NCI-H1436 (cell line): Measurements from ENCODE around the gene CDC14A.
"Not testable (repeated sequence)": the region's sequence is repeated elsewhere in the genome, so short reads cannot be mapped to it uniquely, and the experiment has no call there.

Experiments
- DNase-seq: peaks from one replicate; lab custom pipeline; 2025; lab: John Stamatoyannopoulos, UW

The CDC14A gene

DNA sequence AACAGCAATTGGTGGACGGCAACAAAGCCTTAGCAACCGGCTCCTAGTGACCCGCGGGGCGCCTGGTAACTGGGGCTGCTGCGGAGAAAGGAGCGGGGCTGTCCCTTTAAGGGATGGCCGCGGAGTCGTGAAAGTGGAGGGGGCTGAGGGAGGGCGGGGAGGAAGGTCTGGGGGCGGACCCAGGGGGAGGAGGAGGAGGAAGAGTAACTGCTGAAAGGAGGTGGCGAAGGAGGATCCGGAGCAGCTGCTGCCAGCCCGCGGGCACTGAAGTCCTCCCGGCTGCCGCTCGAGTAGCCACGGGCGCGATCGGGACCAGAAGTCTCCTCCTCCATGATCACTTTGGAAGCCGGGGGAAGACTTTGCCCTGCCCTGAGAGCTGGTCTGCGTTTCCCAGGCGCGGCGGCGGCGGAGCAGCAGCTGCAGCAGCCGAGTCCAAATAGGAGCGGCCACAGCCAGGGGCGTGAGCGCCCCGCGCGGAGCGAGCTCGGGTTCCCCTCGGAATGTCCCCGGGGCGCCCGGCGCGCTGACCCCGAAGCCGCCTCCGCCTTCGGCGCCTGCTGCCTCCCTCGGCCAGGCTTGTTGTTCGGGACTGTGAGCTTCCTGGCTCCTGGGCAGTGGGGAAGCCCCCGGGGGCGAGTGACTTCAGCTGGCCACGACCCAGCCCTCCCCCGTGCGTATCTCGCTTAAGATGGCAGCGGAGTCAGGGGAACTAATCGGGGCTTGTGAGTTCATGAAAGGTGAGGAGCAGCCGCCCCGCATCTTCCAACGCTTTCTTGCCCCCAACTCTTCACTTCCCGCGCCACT, at the start of gene CDC14A:
Gene CDC14A, plus strand, starts transcription at position 240 of the 804 bp plus-strand sequence. Its CDS starts 449 bp downstream, at position 689.
- peak; percentile 85 for DNase-seq

- DNase-seq, result no peak
These were observed 49.6 kb upstream of the CDC14A start for GRCh38 chr1:100302739-100303138.

DNA sequence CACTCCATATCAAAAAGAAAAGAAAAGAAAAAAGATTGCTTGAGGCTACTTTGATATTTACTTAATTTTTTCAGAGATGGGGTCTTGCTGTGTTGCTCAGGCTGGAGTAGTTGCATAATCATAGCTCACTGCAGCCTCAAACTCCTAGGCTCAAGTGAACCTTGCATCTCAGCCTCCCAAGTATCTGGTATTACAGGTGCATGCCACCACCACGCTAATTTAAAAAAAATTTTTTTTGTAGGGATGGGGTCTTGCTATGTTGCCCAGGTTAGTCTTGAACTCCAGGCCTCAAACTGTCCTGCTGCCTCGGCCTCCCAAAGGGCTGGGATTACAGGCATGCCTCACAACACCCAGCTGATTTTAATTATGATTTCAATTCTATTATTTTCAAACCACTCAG, 48.1 kb upstream of the CDC14A start:
- DNase-seq, result no peak

GRCh38 chr1:100304921-100305320, 47.4 kb upstream of the CDC14A start:
- no peak for DNase-seq

- DNase-seq, result no peak
These were observed 46.4 kb upstream of the CDC14A start for GRCh38 chr1:100305954-100306353.

DNA sequence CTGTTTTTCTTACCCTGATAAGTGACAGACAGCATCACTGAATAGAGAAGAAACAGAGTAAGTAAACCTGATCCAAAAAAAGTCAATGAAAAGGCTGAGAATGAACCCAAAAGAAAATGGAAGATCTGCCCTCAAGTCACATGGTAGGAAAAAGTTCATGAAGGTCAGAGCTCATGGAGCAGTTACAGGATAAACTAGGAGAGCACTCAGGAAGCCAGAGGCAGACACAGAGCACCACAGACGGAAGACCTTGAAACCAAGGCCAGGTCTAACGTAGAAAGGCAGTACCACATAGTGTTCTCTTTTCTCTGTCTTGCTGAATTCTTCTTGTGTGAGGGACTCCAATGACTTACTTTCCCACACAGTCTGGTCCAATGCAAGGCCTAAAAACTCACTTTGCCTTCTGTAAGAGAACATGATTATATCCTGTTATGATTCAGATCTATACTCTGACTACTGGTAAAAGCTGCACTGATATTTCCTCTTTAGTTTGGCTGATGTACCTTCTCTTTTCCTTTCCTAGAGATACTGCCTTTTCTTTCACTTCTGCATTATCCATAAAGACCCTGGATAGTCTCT, 45.5 kb upstream of the CDC14A start:
- DNase-seq, result no peak

- DNase-seq, result no peak
These were observed 43.5 kb upstream of the CDC14A start for GRCh38 chr1:100308777-100309176.

DNA sequence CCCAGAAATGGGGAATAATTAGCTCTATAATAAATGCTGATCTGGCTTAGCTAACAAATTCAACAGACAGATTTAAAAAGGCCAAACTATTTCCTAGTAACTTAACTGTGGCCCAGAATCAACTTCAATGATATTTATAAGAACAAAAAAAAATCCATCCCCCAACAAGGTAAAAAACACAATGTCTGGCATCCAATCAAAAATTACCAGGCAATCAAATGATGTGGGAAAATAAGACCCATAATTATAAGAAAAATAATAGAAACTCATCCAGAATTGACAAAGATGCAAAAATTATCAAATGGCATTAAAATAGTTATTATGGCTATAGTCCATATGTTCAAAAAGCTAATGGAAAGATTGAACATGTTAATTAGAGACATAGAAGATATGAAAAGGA, 42.4 kb upstream of the CDC14A start:
- no peak for DNase-seq

- DNase-seq, result no peak
These were observed 38.9 kb upstream of the CDC14A start for GRCh38 chr1:100313382-100313781.

GRCh38 chr1:100316622-100317021, 35.7 kb upstream of the CDC14A start:
- DNase-seq, result no peak

DNA sequence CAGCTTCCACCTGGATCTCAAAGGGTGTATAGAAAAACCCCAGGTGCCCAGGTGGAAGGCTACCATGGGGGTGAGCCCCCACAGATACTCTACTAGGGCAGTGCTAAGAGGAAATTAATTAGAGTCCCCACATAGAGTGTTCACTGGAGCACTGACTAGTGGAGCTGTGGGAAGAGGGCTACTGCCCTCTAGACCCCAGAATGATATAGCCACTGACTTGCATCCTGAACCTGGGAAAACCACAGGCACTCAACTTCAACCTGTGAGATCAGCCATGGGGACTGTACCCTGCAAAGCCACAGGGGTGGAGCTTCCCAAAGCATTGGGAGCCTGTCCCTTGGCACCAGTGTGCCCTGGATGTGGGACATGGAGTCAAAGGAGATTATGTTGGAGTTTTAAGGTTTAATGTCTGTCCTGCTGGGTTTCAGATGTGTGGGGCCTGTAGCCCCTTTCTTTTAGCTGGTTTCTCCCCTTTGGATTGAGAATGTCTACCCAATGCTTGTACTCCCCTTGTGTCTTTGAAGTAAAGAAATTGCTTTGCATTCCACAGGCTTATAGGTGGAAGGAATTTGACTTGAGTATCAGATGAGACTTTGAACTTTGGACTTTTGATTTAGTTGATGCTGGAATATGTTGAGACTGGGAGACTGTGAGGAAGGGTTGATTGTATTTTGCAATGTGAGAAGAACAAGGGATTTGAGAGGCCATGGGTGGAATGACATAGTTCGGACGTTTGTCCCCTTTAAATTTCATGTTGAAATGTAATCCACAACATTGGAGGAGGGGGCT, 31.8 kb upstream of the CDC14A start:
- no peak for DNase-seq

DNA sequence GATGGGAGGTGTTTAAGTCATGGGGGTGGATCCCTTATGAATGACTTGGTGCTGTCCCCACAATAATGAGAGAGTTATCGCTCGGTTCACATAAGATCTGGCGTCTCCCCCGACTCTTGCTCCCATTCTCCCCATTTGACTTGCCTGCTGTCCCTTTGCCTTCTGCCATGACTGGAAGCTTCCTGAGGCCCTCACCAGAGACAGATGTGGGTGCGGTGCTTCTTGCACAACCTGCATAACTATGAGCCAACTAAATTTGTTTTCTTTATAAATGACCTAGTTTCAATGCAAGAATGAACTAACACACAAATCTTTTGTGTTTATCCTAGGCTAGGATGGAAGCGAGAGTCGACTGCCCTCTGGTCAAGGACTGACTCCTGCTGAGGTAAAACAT, 31.2 kb upstream of the CDC14A start:
- DNase-seq, result no peak

- DNase-seq, result no peak
These were observed 30.8 kb upstream of the CDC14A start for GRCh38 chr1:100321506-100321905.

DNA sequence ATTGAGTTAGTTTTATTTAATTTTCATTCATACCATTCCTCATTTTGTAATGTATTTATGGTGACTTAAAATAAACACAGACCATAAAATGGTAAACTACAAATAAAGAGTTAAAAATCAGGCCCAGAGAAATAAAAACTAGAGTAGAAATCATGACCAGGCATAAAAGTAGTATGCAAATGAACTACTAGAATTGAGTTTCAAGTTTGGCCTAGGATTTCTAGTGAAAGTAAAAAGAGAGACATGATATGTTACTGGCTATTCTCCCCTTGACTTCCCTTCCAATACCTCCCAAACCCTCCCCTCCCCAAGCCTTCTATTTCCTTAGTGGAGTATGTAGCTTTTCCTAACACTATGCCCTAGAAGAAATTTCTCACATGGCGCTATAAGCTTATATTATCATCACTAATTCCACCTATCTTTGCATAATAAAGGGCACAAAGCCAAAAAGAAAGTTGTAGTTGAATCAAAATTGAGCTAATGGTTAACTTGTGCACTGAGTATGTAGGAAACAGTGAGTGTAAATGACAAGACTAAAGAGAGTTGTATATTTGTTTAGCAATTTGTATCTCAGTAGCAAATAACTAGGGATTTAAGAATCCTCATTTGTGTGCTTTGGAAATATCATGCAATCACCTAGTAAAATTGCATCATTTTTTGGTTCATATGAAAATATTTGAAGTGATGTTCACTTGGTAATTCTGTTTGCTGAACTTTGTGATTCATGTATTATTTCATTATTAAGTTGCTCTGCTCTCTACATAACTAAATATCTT, 29.7 kb upstream of the CDC14A start:
- DNase-seq, result no peak

DNA sequence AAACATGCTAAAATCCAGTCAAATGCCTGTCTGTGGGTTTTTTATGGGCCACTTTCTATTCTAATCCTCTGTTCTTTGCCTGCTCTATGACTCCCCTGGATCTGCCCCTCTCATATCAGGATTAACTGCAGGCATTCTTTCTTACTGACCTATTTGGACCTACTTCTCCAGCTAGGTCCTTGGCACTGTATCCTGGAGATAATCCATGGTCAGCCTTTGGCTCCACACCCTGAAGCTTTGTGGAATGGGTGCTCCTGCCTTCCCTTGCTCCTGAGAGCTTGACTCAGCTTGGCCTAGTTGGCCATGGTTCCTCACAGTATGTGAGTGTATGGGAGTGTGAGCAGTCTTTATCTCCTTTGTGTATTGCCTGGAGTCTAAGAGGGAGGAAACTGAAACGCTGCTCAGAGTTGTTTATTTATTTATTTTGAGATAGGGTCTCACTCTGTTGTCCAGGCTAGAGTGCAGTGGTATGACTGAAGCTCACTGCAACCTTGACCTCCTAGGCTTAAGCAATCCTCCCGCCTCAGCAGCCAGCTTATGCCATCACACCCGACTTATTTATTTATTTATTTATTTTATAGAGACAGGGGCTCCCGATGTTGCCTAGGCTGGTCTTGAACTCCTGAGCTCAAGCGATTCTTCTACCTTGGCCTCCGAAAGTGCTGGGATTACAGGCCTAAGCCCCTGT, 28.7 kb upstream of the CDC14A start:
- no peak for DNase-seq

DNA sequence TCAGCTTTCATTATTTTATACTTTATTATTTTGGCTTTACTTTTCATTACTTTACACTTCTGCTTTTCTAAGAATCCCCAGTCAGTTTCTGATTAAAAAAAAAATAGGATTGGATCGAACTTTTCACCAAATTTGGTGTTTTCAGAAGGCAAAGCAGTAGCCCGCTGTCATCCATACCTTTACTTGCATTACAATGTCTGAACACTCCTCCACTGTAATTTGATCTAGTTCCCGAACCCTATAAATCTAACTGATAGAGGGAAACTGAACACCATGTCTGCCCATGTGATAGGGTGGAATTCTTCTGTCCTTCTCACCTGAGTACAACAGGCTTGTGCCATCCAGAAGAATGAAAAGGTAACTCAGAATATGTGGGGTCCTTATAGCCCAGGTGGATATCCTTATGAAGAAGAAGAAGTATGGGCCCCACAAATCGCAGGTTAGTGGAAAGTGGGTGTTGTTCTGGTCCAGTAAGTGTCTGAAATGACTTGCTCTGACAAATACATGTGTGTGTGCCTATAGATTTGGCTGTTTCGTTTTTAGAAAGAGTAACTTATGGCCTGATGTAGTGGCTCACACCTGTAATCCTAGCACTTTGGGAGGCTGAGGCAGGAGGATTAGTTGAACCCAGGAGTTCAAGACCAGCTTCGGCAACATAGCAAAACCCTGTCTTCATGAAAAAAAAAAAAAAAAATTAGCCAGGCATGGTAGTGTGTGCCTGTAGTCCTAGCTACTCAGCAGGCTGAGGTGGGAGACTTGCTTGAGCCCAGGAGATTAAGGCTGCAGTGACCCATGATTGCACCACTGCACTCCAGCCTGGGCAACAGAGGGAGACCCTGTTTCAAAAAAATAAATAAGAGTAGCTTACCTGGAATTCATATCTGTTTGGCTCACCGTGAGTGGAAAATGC, 26.6 kb upstream of the CDC14A start:
- DNase-seq, result no peak

DNA sequence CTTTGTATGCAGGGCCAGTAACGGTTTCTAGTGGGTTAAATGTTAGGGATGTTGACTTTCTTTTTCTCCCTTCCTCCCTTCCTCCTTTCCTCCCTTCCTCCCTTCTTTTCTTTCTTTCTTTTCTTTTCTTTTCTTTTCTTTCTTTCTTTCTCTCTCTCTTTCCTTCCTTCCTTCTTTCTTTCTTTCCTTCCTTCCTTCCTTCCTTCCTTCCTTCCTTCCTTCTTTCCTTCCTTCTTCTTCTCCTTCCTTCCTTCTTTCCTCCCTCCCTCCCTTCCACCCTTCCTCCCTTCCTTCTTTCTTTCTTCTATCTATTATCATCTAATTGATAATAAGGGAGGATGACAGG, 26.0 kb upstream of the CDC14A start:
- DNase-seq, result not testable (repeated sequence)

DNA sequence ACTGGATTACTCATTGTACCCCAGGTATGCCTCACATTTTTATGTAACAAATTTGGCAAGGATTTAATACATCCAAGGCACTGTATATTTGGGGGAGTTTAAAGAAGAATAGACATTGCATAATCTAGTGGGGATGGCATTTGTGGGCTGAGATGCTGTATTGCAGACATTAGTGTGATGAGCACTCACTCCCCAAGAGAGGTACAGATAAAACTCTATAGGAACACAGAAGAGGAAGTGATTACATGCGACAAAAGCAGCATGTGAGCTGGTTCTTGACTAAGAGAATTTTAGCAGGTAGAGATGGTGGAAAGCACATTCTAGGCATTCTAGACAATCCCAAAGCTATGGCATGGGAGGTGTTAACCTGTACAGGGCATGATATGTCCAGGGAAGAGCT, 24.2 kb upstream of the CDC14A start:
- no peak for DNase-seq

DNA sequence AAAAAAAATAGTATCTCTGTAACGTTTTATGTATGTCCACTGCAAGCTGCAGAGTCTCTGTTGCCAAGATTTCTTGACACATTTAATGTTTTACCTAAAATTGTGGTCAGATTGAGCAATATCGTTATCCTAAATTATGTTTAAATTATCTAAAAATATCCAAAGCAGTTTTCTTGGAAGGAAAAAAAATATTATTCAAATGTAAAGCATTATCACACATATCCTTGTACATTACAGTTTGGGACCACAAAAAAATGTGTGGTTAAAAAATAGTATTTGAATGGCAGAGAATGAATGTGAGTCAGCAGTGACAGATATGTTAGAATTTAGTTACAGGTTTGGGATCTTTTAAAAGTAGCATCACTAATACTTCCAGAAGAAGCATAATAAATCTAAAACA, 21.2 kb upstream of the CDC14A start:
- not testable (repeated sequence) for DNase-seq

DNA sequence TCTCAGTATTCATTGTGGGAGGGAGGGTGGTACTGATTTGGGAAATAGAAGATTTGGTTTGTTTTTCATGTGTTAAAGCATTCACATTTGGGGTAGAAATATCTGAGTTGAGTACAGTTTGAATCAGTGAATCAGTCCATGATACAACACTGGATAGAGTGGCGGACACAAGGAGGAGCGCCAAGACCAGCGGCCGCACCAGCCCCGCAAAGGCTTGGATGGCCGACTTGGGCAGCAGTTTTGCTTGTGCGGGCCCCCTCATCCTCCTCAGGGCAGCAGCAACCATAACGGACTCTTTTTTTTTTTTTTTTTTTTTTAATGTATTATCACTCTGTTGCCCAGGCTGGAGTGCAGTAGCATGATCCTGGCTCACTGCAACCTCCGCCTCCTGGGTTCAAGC, 20.0 kb upstream of the CDC14A start:
- DNase-seq, result no peak

DNA sequence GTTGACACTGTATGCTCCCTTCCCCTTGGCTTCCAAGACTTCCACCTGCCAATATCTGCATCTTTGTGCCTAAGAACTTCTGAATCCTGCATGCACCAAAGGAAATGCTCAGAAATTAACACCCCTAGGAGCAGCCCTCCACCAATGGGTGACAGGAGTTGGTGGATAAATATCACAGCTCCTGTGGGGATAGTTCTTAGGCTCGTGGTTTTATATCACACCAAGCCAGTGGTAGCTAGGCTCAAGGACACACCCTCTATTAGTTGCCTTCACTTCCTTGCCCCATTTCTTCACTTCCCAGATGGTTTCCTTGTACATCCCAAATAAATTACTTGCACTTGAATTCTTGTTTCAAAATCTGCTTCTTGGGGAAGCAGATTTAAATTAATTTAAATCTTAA, 16.9 kb upstream of the CDC14A start:
- DNase-seq, result no peak
